SIG-M5 treated with dmso at 0.1 percent for 504 hours (cell line): ENCODE results near the gene PPIB.

Experiments used
- DNase-seq: peaks from one replicate; lab custom pipeline; 2025; ENCODE audit not compliant: unreplicated experiment; lab: John Stamatoyannopoulos, UW

The PPIB gene

GRCh38 chr15:64162869-64163658, at the start of gene PPIB:
PPIB (minus strand) TSS chr15:64163022; CDS start chr15:64162986, 36 bp downstream.
- peak; percentile 96 for DNase-seq

GRCh38 chr15:64211696-64212095, 48.9 kb upstream of the PPIB start:
- DNase-seq = no peak

GRCh38 chr15:64210371-64210770, 47.5 kb upstream of the PPIB start:
- DNase-seq = no peak

DNA sequence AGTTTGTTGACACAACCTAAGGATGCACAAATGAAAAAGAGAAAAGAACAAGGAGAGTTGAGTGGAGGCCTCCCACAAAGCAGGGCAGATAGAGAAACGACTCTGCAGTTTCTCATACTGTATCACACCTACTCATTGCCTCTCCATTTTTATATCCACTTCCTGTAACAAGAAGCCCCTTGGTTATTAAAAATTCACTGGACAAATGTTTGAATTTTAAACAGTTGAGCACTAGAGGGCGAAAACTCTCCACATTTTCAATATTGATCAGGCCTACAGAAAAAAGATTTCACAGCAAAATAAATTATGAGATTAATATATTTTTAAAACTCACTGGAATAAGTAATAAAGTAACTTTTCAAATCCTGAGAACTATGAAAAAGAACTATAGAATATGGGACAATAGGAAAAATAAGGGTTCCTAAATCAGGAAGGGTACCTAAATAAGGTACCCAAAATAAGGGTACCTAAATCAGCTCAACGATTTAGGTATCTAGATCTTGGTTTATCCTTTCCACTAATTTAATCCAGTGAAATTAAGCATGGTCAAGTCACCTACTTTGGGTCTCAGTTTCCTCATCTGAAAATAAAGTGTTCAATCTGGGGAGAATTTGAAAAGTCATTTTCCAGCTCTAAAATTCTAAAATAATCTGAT, 47.0 kb upstream of the PPIB start:
- DNase-seq = peak; percentile 31

GRCh38 chr15:64205202-64205601, 42.4 kb upstream of the PPIB start:
- no peak for DNase-seq

- no peak for DNase-seq
These were observed 34.6 kb upstream of the PPIB start for GRCh38 chr15:64197425-64197824.

- DNase-seq = no peak
These were observed 31.1 kb upstream of the PPIB start for GRCh38 chr15:64193971-64194370.

GRCh38 chr15:64191971-64192830, 29.4 kb upstream of the PPIB start:
- no peak for DNase-seq

GRCh38 chr15:64187396-64188191, 24.8 kb upstream of the PPIB start:
- no peak for DNase-seq

GRCh38 chr15:64185146-64185911, 22.5 kb upstream of the PPIB start:
- peak; percentile 18 for DNase-seq

DNA sequence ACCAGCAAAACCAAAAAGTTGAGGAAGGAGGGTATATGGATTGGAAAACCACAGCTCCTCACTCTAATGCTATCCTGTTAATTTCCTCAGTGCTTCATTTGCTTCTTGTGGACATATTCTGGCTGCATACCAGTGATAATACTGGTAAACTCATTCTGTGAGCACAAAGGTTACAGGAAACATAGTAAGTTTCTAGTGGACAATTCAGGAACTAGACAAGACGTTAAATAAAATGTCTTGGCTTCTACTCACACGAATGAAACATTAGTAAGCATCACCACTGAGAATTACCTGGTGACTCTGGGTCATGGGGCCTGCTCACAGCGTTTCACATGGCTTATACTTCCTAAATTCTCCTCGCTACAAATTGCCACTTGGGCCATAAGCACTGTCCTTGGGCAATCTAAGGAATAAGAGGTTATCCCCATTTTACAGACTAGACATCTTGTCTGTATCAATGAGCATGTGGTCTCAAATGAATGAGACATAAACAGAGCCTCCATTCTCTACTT, 20.1 kb upstream of the PPIB start:
- DNase-seq = no peak

DNA sequence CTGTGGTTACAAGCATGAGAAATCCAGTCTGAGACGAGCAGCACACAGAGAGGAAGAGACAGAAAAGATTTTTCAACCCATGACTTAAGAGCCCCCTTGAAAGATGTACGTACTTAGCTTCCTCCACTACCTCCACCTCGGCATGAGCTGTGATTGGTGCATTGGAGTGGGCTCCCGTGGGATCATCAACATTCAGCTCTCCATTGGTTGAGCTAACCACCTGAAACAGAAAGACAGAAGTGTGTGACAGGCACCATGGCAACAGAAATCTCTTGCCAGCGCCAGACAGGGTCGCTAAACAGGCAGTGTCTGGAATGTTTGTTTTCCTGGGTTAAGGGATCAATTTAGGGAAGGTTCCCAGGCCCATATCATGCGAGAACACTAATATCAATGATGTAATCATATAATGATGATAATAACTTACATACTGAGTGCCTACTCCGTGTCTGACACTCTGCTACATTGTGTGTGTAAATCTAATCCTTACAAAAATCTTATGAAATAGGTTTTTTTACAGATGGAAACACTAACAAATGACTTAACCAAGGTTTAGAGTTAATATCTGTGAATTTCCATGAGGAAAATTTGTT, 17.5 kb upstream of the PPIB start:
- no peak for DNase-seq

- DNase-seq = no peak
These were observed 3.5 kb upstream of the PPIB start for GRCh38 chr15:64166102-64166890.

DNA sequence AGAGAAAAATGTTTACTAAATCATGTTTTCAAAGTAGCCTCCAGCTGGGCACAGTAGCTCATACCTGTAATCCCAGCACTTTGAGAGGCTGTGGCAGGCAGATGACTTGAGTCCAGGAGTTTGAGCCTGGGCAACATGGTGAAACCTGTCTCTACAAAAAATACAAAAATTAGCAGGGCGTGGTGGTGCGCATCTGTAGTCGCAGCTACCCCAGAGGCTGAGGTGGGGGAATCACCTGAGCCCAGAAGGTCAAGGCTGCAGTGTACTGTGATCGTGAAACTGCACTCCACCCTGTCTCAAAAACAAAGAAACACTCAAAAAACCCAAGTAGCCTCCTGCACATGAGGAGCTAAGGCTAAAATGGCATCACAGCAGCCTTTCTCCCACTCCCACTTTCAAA, 1.6 kb upstream of the PPIB start:
- no peak for DNase-seq

DNA sequence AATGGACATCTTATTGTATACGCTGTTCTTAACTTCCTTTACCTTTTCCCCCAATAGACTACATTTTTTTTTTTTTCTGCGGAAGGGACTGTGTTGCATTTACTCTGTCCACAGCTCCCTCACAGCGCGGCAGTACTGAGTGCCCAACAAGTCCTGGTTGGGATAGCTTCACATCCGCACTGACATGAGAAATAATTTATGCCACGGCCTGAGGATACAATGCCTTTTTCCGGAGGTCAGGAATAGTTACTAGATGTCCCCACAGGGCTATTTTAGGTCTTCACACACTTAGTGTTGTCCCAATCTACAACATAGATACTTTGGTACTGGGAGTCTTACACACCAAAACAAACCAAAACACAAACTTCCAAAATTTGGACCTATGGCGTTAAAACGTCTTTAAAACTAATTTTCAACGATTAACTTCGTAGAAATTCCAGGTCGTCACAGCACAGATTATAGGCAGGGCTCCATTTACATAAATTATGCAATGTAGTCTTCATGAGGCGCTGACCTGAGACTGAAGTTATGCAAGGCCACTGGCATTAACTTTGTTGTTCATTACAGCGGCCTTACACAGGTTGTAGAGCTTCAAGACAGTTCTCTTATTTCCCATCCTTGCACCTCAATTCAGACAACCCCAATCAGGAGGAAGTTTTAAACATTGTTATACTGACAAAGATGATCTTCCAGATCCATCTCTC, 989 bp upstream of the PPIB start:
- peak; percentile 72 for DNase-seq

DNA sequence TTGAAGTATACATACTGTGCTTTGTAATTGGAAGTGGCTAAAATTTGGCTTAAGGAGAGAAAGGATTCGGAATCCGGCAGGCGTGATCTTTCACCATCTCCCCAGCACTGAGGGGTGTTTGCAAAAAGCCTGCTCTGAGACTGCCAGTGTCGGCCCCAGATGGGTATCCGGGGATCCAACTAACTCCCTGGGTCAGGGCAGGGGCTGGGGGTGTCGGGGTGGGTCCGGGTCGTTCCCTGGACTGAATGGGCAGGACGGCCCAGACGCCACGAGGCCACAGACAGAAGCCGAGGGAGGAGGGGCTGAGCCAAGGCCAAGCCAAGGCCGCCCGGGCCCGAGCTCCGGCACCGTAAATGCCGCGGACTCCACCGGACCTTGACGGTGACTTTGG, 349 bp downstream of the PPIB start:
- no peak for DNase-seq

GRCh38 chr15:64161688-64162477, 939 bp downstream of the PPIB start:
- no peak for DNase-seq
